Esophagus muscularis mucosa (tissue), 4 donors: ENCODE data around the gene RENBP.

Source experiments
- CTCF ChIP-seq, 3 experiments: fragments of 200-600 bp in 2 of 3; fragments of 450-650 bp in 1 of 3; sonication (generic) in 2 of 3; IDR thresholded peaks; one replicate each; pipeline ENCODE4 v1.5.1; 2017 to 2019; ENCODE audit warnings: antibody characterized with exemption in 3 of 3, mild to moderate bottlenecking in 2 of 3, moderate library complexity in 1 of 3
- EP300 ChIP-seq: sonication (generic); formaldehyde crosslinking; IDR thresholded peaks from one replicate; pipeline ENCODE4 v1.6.1; 2017; ENCODE audit warnings: antibody characterized with exemption
- POLR2A ChIP-seq: fragments of 450-650 bp; IDR thresholded peaks from one replicate; pipeline ENCODE4 v1.6.1; 2017; ENCODE audit warnings: antibody characterized with exemption, moderate library complexity, mild to moderate bottlenecking, low read depth
- POLR2AphosphoS5 ChIP-seq, 2 donors: sonication (generic); formaldehyde crosslinking; IDR thresholded peaks; one replicate each; pipeline ENCODE4 v1.6.1; 2017; ENCODE audit warnings: antibody characterized with exemption in 2 of 2

- TF ChIP-seq CTCF (IDR thresholded peaks at IDR 0.05) (no peak), POLR2AphosphoS5 (IDR thresholded peaks at IDR 0.05) (no peak), EP300 (no peak), POLR2A (no peak)
Observed at GRCh38 chrX:153953892-153954557, 9.6 kb upstream of the RENBP start.
